HG03045 (cell line): Measurements from ENCODE around the gene CXCL1.

Experiments
- ATAC-seq: cut with Tn5 transposase; IDR thresholded peaks from one replicate; pipeline ENCODE4 v1.9.1; 2021; ENCODE audit warnings: mild to moderate bottlenecking, moderate library complexity; ENCODE audit not compliant: unreplicated experiment

Gene CXCL1

DNA sequence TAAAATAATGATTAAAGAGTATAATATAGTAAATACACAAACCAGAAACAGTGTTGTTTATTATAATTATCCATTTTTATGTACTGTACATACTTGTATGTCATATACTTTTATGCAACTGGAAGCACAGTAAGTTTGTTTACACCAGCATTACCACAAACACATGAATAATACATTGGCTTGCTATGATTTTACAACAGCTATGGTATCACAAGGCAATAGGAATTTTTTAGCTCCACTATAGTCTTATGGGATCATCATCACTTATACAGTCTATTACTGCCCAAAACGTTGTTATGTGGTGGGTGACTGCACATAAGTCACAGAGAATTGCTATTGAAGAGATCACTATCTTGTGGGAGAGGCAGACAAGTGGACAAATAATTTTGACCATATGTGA lies 17.9 kb upstream of the CXCL1 start:
- ATAC-seq, result no peak

DNA sequence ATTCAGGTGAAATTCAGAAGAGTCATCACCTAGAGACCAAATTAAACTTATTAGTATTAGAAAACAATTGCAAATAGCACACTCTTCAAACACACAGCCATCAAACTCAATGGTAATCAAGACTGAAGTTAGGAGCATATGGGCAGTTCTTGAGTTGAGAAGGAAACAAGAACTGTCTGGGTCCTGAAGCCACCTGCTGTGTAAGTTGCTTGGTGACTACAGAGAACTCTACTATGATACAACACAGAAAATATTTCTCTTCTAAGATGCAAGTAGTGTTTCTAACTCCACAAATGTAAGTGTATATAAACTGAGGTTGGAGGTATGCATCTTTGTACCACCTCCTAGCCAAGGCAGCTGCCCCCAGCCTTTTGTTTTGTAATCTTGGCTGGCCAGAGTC lies 16.4 kb upstream of the CXCL1 start:
- ATAC-seq, result no peak

DNA sequence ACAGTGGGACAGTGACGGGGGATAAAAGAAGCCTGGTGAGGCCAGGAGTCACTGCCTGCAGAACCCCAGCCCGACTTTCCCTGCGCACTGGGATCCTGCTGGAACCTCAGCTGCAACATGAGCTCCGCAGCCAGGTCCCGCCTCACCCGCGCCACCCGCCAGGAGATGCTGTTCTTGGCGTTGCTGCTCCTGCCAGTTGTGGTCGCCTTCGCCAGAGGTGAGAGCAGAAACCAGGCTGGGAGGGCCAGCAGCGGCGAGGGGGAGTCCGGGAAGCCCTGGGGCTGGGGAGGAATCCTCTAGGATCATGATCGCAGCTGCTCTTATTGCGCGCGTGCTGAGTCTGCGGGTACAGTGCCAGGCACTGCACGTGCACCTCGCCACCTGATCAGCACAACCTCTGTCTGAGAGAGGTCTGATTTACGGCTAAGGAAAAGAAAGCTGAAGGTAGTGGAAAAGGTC lies 15.9 kb upstream of the CXCL1 start, which contains the start of gene PF4V1:
PF4V1 (plus strand) TSS at position 51 of the 459 bp plus-strand sequence; CDS start at position 118, 67 bp downstream.
- ATAC-seq, result no peak

DNA sequence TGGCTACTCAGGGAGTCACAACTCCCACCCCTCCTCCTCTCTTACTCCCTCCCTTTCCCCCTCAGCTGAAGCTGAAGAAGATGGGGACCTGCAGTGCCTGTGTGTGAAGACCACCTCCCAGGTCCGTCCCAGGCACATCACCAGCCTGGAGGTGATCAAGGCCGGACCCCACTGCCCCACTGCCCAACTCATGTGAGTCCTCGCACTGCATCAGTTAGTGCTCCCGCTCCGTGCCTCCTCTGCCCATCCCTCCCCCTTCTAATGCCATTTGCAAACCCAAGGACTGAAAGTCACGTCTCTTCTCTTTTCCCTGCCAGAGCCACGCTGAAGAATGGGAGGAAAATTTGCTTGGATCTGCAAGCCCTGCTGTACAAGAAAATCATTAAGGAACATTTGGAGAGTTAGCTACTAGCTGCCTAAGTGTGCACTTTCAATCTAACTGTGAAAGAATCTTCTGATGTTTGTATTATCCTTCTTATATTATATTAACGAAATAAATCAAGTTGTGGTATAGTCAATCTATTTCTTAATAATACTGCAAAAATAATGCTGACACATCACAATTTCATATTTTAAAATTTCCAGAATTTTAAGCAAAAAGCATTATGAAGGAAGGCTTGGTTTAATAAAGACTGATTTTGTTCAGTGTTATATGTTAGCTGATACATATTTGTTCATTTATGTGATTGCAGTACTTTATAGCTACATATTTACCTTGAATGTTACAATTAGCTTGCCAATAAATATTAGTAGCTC lies 15.3 kb upstream of the CXCL1 start:
- ATAC-seq, result no peak

DNA sequence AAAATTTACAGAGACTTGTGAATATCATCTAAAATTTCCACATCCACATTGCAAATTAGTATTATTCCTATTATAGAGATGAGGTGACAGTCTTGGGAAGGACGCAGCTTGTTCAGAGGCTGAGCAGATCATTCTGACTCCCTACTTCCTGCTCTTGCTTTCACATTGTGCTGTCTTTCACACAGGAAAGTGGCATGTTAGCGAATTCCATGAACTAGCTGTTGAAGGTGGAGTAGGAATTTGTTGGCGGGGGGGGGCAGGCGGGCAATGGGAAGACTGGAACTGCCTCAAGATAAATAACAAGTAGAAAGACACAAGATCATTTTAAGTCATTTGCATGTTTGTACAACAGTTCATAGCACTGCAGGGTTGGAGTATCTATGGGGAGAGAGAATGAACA lies 13.8 kb upstream of the CXCL1 start:
- no peak for ATAC-seq

DNA sequence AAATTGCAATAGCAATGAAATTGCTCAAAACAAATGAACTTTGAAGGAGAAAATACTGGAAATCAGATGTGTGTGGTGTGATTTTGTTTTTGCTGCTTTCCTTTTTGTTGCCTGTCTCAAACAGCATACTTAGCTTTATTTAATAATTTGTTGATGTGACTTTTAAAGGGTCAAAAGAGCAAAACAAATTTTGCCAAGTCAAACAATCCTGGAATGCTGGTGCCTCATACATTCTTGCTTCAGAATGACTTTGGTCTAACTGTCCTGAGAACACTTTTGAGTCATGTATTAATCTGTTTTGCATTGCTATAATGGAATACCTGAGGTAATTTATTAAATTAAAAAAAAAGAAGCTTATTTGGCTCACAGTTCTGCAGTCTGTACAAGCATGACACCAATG lies 12.7 kb upstream of the CXCL1 start:
- ATAC-seq, result no peak

DNA sequence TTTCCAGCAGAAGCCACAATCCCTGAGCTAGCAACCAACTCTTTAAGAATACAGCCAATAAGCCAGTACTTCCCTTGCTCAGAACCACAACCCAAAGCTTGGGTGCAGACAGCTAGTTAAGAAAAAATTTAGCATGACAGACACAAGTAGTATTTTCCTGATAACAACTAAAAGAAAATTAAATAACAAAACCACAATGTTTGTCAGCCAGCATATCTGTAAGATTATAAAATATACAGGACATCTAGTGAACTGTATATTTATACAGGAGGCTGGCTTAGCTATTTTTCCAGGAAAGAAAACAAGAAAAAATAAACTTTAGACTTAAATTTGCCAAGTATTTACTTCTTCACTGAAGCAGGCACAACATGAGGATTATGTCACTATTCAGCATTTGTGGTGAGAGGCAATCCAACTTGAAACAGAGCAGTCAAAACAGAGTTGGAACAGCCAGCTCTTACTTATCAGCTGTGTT lies 9.5 kb upstream of the CXCL1 start:
- ATAC-seq, result no peak

DNA sequence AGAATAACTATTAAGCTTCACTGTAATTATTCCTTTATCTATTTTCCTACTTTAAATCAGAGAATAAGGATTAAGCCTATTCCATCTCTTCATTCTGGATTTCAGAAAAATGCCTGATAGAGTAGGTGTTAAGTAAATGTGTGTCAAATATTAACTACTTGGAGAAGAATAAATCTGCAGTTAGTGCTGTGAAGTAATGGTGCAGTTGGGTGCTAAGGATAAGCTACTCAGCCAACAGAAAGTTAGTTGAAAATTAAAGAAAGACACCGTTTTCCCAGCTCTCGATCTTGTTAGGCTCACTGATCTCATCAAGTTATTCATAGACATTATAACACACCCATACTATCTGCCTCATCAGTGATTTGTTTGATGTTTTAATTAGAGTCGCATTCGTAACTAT lies 9.0 kb upstream of the CXCL1 start:
- ATAC-seq, result no peak

DNA sequence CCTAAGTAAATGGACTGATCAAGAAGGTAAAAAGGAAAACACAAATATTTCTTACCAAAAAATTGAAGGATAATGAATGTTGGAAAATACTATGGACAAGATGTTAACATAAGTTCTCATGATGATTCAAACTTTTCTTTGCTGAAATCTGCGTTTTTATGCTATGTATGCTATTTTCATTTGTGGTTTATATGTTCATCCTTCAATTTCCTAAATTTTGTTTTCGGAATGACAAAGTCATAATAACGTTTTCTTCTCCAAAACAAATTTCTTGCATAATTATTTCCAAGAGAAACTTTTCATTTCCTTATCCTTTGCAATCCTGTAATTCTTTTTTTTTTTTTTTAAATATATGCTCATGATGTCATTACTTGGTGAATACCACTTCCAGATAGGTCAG lies 8.3 kb upstream of the CXCL1 start:
- no peak for ATAC-seq

DNA sequence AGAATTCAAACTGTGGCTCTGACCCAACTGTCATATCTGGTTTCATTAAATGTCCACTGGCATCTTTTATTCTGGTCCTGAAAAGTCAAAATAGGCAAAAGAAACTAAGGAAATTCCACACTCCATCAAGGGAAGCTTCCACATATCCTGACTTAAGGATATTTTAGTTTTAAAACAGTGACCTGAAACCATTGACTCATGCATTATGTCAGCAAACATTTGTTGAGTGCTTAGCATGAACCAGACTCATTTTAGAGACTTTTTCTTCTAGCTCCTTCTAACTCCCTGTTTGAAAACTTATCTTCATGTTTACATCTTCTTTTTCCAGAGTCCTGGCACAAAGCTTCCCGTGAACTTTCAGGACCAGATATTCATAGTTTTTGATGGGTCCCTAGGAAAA lies 6.9 kb upstream of the CXCL1 start:
- ATAC-seq, result no peak

DNA sequence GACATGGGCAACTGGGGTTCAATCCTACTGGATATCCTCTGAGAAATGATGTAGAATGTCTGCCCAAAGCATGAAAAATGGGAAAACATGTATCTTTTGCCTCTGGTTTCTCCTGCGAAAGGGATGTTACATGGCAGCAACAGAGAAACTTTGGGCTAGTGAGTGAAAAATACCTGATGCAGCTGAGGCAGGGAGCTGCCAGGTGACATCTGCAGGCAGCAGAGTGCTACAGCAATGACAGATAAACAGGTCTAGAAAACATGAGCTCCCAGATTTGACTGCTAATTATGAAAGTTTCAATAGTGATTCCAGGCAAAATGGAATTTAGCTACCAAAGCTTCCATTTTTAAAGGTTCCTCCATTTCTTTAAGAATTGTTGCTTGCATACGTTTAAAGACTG lies 4.8 kb upstream of the CXCL1 start:
- ATAC-seq, result no peak

DNA sequence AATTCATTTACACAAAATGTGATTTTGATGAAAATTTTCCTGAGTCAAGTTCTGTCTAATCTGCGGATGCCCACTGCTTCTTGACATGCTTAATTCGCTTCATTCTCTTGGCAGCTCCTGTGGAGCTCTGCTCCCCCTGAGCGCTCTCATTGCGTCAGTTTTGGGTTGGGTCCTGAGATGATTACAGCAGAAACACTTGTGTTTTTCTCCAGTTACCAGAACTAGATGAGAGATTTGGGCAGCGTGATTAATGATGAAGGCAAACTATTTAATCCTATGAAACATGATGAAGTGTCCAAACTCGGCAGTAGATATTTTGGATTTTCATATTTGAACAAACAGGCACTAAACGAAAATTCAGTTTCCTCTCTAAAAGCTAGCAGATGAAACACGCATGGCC lies 4.2 kb upstream of the CXCL1 start:
- ATAC-seq, result no peak

DNA sequence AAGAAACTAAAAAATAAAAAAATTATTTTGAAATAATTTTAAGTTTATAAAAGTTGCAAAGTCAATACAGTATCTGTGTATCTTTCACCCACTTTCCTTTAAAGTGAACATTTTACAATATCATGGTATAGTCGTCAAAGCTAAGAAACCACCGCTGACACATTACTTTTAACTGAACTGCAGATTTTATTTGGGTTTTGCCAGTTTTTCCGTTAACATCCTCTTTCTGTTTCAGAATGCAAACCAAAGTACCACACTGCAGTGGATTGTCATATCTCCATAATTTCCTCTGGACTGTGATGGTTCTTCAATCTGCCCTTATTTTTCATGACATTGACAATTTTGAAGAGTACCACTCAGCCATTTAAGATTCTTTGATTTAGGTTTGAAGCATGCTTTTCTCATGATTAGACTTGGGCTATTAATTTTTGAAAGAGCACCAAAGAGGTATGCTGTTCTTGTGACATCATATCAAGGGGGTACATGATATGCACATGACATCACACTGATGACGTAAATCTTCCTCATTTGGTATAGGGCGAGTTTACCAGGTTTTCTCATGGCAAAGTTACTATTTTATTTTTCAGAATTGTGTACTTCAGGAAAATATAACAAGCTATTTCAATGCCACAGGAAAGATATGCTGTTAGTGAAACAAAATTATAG lies 3.6 kb upstream of the CXCL1 start:
- ATAC-seq, result no peak

DNA sequence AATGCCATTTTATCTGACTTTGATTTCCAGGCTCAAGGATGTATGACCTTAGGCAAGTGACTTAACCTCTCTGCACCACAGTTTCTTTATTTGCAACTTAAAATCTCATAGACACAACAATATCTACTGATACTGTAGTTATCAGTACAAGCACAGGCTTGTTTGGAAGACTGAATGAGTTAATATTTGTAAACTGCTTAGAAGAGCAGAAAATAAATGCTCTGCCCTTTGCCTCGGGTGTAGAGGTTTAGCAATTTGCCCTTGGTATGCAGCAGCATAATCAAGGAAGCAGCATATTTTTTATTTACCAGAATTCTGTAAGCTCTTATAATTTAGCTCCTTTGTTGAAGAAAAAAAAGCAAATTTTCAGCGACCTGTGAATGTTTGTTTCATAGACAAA lies 2.9 kb upstream of the CXCL1 start:
- ATAC-seq, result no peak

DNA sequence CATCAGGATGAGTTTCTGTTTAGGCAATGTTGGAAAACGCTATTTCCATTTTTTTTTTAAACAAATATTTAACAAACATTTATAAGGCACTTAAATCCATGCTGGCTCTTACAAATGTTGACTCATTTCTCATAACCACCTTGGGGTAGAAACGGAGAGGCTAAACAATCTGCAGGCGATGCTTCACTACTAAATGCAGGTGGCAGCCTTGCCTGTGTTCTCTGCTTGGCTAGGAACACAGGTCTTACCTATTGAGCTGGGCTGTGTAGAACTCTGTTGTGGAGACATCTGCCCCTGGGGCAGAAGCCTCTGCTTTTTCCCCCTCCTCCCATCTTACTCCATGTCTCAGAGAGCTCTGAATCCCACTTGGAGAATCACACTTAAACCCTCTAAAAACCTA lies 1.4 kb upstream of the CXCL1 start:
- no peak for ATAC-seq

DNA sequence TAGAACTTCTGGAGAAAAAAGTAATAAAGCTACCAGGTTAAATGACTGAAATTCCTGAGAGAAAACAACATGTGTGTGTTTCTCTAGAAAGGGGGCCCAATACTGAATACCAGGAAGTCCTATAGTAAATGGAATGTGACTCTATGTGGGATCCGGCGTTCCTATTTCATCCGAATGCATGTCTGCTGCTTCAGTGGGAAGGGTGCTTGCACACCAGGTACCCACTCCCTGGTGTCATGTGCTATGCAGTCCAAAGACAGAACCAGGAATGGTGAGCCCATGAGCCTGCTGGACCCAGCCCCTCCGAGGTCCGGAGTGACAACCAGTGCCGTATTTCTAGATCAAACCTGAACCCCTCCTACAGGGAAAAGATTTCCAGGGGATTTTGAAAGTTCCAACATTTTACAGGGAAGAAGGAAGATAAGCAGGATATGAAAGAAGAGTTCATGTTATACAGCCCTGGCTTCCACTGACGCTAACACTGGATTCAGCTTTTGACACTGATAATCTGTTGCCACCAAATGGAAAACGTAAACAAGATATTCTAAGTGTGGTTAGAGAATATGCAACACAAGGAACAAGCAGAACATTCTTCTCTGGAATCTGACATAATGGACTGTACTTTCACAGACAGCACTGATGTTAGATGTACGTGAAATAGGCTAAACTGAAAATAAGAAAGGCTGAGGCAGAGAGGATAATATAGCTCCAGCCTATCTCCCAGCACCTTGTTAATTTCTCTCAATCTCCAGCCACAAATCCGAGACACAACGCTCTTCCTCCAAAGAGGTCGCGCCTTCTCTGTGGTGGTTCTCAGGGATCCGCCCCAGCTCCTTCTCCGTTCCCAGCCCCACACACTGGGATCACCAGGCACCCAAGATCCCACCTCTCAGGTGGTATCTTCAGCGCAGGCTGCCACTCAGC lies 725 bp upstream of the CXCL1 start:
- no peak for ATAC-seq

DNA sequence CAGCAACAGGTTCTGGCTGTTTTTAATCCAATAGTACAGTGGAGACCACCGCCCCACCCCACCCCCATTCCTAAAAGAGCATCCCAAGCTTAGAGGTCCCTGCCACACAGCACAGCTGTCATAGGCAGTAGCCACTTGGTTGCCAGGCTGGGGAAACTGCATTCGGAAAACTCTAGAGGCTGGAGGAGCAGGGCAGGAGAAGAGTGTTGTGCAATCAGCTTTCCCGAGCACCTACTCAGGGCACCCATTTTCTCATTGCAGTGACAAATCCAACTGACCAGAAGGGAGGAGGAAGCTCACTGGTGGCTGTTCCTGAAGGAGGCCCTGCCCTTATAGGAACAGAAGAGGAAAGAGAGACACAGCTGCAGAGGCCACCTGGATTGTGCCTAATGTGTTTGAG lies 1.1 kb downstream of the CXCL1 start:
- ATAC-seq, result no peak

DNA sequence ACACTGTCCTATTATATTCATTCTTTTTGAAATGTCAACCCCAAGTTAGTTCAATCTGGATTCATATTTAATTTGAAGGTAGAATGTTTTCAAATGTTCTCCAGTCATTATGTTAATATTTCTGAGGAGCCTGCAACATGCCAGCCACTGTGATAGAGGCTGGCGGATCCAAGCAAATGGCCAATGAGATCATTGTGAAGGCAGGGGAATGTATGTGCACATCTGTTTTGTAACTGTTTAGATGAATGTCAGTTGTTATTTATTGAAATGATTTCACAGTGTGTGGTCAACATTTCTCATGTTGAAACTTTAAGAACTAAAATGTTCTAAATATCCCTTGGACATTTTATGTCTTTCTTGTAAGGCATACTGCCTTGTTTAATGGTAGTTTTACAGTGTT lies 1.6 kb downstream of the CXCL1 start:
- ATAC-seq, result no peak

DNA sequence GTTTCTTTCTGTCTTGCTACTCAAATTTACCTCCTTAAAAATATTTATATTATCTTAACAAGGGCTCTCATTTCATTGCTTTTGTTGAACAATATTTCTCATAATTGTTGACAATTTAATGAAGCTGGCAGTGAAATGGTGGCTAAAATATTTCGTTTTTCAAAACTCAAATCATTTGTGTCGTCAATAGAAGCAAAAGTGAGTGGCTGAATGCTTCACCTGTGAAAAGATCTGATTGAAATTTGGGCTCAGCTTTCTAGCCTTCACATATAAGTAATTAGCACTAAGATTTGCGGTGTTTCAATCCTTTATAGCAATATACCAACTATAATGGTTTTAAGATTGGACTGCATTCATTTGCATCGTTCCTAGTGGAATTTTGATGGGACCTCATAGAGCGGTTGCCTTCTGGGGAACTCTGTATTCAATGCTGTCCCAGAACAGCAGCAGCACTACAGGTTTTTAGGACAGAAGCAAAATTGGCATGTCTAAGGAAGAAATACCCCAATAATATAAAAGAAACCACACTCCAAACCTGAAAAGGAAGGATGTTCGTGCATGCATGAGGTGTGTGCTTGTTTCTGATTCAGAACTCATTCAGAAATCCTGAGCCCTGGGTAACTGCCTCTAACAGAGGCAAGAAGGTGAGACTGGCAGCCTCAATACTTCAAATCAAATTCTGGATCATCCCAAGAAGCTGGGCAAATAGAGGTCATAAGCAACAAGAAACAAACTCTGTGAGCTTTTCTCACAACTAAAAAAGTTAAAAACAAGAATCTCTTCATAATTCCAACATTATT lies 2.5 kb downstream of the CXCL1 start:
- ATAC-seq, result no peak

DNA sequence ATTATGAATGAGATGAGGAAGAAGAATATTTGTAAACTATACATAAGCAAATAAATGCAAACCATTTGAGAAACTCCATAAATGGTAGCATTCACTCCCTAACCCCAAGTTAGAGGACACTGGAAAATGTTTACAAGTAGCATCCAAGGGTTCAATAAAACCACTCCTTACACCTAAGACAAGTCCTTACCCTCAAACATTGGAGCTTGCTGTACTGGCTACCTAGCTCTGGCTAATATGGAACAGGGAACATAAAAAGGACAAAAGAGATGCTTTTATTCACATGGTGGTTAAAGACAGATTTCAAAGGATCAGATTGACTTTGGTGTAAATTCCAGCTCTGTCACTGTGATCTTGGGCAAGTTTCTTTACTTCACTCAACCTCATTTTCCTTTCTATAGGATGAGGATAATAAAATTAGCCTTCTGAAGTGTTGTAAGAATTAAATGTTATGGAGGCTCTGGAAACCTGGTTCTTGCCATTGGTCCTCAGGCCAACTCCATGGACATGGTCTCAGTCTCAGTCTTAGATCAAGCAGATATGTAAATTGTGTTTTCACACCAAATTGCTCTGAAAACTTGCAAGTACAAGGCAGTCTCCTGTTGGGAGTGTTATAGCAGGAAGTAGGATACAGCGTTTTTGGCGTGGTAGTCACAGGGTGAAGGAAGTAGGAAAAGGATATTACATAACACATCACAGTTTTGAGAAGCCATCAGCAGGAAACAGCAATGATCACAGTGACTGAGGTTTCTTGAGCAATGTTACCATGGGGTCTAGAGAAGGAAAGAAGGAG lies 3.3 kb downstream of the CXCL1 start:
- ATAC-seq, result no peak
